ENCODE results near the gene NDUFC2.

DNA sequence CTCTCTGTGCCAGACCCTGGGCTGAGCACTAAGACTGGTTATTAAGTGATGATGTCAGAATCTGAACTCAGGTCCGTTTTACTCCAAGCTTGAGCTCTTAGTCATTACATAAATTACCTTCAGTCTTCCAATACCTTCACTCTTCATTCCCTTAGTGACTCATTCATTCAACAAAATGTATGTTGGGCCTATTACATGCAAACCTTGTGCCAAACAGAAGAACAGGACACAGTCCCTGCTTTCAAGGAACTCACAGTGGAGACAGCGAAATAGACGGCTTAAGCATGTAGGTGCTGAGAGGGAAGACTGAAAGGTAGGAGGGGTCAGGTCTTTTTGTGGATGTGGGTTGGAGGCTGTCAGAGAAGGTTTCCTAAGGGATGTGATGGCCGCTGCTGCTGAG, 59.9 kb downstream of the NDUFC2 start:
- TF ChIP-seq, protein P1, sequence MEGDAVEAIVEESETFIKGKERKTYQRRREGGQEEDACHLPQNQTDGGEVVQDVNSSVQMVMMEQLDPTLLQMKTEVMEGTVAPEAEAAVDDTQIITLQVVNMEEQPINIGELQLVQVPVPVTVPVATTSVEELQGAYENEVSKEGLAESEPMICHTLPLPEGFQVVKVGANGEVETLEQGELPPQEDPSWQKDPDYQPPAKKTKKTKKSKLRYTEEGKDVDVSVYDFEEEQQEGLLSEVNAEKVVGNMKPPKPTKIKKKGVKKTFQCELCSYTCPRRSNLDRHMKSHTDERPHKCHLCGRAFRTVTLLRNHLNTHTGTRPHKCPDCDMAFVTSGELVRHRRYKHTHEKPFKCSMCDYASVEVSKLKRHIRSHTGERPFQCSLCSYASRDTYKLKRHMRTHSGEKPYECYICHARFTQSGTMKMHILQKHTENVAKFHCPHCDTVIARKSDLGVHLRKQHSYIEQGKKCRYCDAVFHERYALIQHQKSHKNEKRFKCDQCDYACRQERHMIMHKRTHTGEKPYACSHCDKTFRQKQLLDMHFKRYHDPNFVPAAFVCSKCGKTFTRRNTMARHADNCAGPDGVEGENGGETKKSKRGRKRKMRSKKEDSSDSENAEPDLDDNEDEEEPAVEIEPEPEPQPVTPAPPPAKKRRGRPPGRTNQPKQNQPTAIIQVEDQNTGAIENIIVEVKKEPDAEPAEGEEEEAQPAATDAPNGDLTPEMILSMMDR (IDR thresholded peaks at IDR 0.05; ENCODE audit: extremely low read depth in 1 of 2, insufficient read depth in 1 of 2, low read depth in 1 of 2, low read length in 2 of 2) = no peak
- TF ChIP-seq POLR2AphosphoS5 (IDR thresholded peaks at IDR 0.05; ENCODE audit: insufficient read depth, low read depth, low read length) (no peak), EZH2 (IDR thresholded peaks at IDR 0.05; ENCODE audit: borderline replicate concordance, low read depth, low read length, severe bottlenecking) (no peak), POLR2A (IDR thresholded peaks at IDR 0.05; ENCODE audit: low read depth, low read length) (no peak), JUN (IDR thresholded peaks at IDR 0.05; ENCODE audit: borderline replicate concordance, insufficient read depth, insufficient read length, low read depth) (no peak), FOS (IDR thresholded peaks at IDR 0.05; ENCODE audit: borderline replicate concordance, insufficient read depth, low read length) (no peak), MYC (IDR thresholded peaks at IDR 0.05; ENCODE audit: low read depth, low read length) (no peak)
- TF ChIP-seq, protein P2, sequence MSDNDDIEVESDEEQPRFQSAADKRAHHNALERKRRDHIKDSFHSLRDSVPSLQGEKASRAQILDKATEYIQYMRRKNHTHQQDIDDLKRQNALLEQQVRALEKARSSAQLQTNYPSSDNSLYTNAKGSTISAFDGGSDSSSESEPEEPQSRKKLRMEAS (IDR thresholded peaks at IDR 0.05; ENCODE audit: insufficient read depth, insufficient read length) = no peak

Data from endothelial cell of umbilical vein (primary cell).